Tibial nerve (tissue), 4 donors: ENCODE results near the gene ISCA2.

ENCODE experiments used
- CTCF ChIP-seq, 5 experiments: fragments of 200-600 bp in 3 of 5; fragments of 450-650 bp in 2 of 5; sonication (generic) in 3 of 5; IDR thresholded peaks; one replicate each; pipeline ENCODE4 v1.5.1; 2016 to 2019; ENCODE audit warnings: antibody characterized with exemption in 5 of 5, mild to moderate bottlenecking in 3 of 5, moderate library complexity in 2 of 5
- EP300 ChIP-seq, 2 donors: sonication (generic); formaldehyde crosslinking; IDR thresholded peaks; one replicate each; pipeline ENCODE4 v1.6.1; 2017; ENCODE audit warnings: antibody characterized with exemption in 2 of 2, mild to moderate bottlenecking in 1 of 2
- POLR2A ChIP-seq, 2 donors: fragments of 450-650 bp; IDR thresholded peaks; one replicate each; pipeline ENCODE4 v1.6.1; 2017; ENCODE audit warnings: antibody characterized with exemption in 2 of 2, mild to moderate bottlenecking in 2 of 2, moderate library complexity in 2 of 2

GRCh38 chr14:74482571-74482970, 11.0 kb upstream of the ISCA2 start:
- TF ChIP-seq CTCF (IDR thresholded peaks at IDR 0.05) (no peak), POLR2A (IDR thresholded peaks at IDR 0.05) (no peak), EP300 (IDR thresholded peaks at IDR 0.05) (no peak)
